GM12878 (cell line): Measurements from ENCODE around the gene VSIG10L. TPM values are rescaled to one million over a fixed set of nuclear protein-coding genes. Genes with fewer than 3 reads are reported as not detected.

Source experiments
- ASH2L ChIP-seq: fragments of 300-600, 200-600 bp; sonication (generic); IDR thresholded peaks from 2 replicates; pipeline ENCODE4 v1.6.1; 2017; ENCODE audit warnings: low read depth, mild to moderate bottlenecking, borderline replicate concordance
- FOXK2 ChIP-seq: fragments of 450-650 bp; IDR thresholded peaks from 2 replicates; pipeline ENCODE4 v1.6.1; 2017; ENCODE audit warnings: mild to moderate bottlenecking, moderate library complexity
- SREBF1 ChIP-seq: IDR thresholded peaks from 2 replicates; pipeline ENCODE4 v1.6.1; 2012; ENCODE audit warnings: mild to moderate bottlenecking, low read length
- SUZ12 ChIP-seq: fragments of 200-600 bp; sonication (generic); IDR thresholded peaks from one replicate; pipeline ENCODE4 v1.6.1; 2018; ENCODE audit warnings: antibody characterized with exemption, mild to moderate bottlenecking; ENCODE audit not compliant: unreplicated experiment
- YBX1 ChIP-seq: fragments of 450-650 bp; IDR thresholded peaks from 2 replicates; pipeline ENCODE4 v1.6.1; 2016; ENCODE audit warnings: antibody characterized with exemption
- polyA plus RNA-seq, 11 experiments: library from polyadenylated mRNA; depleted of rRNA in 4 of 11; unstranded in 6 of 11; stranded (reverse) in 5 of 11; fragments of >200 nt; fragmentation: Nextera tagmentation in 4 of 11; fragmentation: Illumina TruSeq in 1 of 11; extraction: Ambion mirVana in 4 of 11; extraction: Trizol in 1 of 11; gene quantifications; 1 replicate in 1 of 11; 2 replicates in 10 of 11; pipeline versions ENCODE4 v1.2.1 to v1.2.3, GENCODE V29; 2011 to 2016; ENCODE audit warnings: inconsistent platforms in 2 of 11, missing spikeins in 2 of 11, low read depth in 1 of 11
- total RNA-seq, 4 experiments: library from RNA; depleted of rRNA in 3 of 4; stranded (reverse); fragments of >200 nt in 3 of 4; fragmentation: Illumina TruSeq in 1 of 4; extraction: Trizol in 1 of 4; gene quantifications; 2 replicates each; pipeline versions ENCODE4 v1.2.1 to v1.2.3, GENCODE V29; 2013 to 2021
- TF ChIP-seq, protein P1 (sequence below): fragments of 450-650 bp; formaldehyde crosslinking; IDR thresholded peaks from 2 replicates; pipeline ENCODE4 v1.5.0; 2022; ENCODE audit warnings: mild to moderate bottlenecking, missing genetic modification characterization
- TF ChIP-seq, protein P2 (sequence below): fragments of 450-650 bp; IDR thresholded peaks from 2 replicates; pipeline ENCODE4 v1.6.1; 2018; ENCODE audit warnings: borderline replicate concordance, mild to moderate bottlenecking; ENCODE audit not compliant: partially characterized antibody
- TF ChIP-seq, protein P3 (sequence below): fragments of 450-650 bp; formaldehyde crosslinking; IDR thresholded peaks from 2 replicates; pipeline ENCODE4 v1.4.0; 2022; ENCODE audit warnings: mild to moderate bottlenecking, moderate library complexity

The VSIG10L gene
- total and polyA plus RNA-seq, 10 of the 15 experiments (the other 5 are each of a cell fraction or from before 2014, with no cell fraction given): 0.09 to 0.93 (median 0.49) TPM

DNA sequence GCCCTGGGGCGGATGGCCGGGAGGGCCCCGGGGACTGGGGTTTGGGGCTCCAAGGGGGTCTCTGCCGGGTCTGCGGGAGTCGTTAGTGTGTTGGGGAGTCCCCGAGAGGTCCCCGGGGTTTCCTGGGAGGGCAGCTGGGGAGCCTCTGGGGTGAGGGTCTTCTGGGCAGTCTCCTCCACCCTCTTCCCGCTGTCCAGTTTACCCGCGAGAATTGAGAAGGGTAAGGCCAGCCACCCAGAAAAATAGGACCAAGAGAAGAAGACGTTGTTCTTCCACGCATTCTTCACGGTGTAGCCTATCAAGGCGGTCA, 25.3 kb upstream of the VSIG10L start (continued):
- TF ChIP-seq, protein P1, sequence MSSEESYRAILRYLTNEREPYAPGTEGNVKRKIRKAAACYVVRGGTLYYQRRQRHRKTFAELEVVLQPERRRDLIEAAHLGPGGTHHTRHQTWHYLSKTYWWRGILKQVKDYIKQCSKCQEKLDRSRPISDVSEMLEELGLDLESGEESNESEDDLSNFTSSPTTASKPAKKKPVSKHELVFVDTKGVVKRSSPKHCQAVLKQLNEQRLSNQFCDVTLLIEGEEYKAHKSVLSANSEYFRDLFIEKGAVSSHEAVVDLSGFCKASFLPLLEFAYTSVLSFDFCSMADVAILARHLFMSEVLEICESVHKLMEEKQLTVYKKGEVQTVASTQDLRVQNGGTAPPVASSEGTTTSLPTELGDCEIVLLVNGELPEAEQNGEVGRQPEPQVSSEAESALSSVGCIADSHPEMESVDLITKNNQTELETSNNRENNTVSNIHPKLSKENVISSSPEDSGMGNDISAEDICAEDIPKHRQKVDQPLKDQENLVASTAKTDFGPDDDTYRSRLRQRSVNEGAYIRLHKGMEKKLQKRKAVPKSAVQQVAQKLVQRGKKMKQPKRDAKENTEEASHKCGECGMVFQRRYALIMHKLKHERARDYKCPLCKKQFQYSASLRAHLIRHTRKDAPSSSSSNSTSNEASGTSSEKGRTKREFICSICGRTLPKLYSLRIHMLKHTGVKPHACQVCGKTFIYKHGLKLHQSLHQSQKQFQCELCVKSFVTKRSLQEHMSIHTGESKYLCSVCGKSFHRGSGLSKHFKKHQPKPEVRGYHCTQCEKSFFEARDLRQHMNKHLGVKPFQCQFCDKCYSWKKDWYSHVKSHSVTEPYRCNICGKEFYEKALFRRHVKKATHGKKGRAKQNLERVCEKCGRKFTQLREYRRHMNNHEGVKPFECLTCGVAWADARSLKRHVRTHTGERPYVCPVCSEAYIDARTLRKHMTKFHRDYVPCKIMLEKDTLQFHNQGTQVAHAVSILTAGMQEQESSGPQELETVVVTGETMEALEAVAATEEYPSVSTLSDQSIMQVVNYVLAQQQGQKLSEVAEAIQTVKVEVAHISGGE: no peak
- TF ChIP-seq ASH2L: no peak
- no peak for TF ChIP-seq FOXK2
- no peak; the same call in 1 of the 2 replicates for TF ChIP-seq SREBF1
- TF ChIP-seq, protein P2, sequence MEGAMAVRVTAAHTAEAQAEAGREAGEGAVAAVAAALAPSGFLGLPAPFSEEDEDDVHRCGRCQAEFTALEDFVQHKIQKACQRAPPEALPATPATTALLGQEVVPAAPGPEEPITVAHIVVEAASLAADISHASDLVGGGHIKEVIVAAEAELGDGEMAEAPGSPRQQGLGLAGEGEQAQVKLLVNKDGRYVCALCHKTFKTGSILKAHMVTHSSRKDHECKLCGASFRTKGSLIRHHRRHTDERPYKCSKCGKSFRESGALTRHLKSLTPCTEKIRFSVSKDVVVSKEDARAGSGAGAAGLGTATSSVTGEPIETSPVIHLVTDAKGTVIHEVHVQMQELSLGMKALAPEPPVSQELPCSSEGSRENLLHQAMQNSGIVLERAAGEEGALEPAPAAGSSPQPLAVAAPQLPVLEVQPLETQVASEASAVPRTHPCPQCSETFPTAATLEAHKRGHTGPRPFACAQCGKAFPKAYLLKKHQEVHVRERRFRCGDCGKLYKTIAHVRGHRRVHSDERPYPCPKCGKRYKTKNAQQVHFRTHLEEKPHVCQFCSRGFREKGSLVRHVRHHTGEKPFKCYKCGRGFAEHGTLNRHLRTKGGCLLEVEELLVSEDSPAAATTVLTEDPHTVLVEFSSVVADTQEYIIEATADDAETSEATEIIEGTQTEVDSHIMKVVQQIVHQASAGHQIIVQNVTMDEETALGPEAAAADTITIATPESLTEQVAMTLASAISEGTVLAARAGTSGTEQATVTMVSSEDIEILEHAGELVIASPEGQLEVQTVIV: no peak
- TF ChIP-seq YBX1: no peak
- no peak for TF ChIP-seq SUZ12
- TF ChIP-seq, protein P3, sequence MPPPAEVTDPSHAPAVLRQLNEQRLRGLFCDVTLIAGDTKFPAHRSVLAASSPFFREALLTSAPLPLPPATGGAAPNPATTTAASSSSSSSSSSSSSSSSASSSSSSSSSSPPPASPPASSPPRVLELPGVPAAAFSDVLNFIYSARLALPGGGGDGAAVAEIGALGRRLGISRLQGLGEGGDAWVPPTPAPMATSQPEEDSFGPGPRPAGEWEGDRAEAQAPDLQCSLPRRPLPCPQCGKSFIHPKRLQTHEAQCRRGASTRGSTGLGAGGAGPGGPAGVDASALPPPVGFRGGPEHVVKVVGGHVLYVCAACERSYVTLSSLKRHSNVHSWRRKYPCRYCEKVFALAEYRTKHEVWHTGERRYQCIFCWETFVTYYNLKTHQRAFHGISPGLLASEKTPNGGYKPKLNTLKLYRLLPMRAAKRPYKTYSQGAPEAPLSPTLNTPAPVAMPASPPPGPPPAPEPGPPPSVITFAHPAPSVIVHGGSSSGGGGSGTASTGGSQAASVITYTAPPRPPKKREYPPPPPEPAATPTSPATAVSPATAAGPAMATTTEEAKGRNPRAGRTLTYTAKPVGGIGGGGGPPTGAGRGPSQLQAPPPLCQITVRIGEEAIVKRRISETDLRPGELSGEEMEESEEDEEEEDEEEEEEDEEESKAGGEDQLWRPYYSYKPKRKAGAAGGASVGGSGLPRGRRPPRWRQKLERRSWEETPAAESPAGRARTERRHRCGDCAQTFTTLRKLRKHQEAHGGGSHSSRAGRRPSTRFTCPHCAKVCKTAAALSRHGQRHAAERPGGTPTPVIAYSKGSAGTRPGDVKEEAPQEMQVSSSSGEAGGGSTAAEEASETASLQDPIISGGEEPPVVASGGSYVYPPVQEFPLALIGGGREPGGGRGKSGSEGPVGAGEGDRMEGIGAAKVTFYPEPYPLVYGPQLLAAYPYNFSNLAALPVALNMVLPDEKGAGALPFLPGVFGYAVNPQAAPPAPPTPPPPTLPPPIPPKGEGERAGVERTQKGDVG (CRISPR knock-in tag): no peak
- TF ChIP-seq, all 136 proteins: peak for 3
